Right ventricle myocardium superior (tissue), 1 donor: ENCODE measurements around the gene RNASEL. TPM values are rescaled to one million over a fixed set of nuclear protein-coding genes. Genes with fewer than 3 reads are reported as not detected.
"Not testable (repeated sequence)": the region's sequence is repeated elsewhere in the genome, so short reads cannot be mapped to it uniquely, and the experiment has no call there.

ENCODE experiments used
- ATAC-seq: fragments of 200-7000 bp; cut with Tn5 transposase; one replicate; pipeline ENCODE4 v1.9.1; 2020; ENCODE audit warnings: mild to moderate bottlenecking; ENCODE audit not compliant: poor library complexity
- DNase-seq: peaks from one replicate; pipeline ENCODE4 v3.0.0-alpha.2; 2020
- intact Hi-C: fragments of 100-400 bp; cut with DNase I; formaldehyde crosslinking; loops from one replicate; pipeline ENCODE4 v1.11.2; 2022
- total RNA-seq: library from RNA; stranded (reverse); fragmentation: NEBNext Ultra II Directional; extraction: Animal tissue kit (Norgen Biotek cat#: 25700); gene quantifications from one replicate; pipeline ENCODE4 v1.2.1, GENCODE V29; 2021
- donor health status: DM: no; HTN: yes; CAD: no; lungs with severe emphysema.

RNASEL gene
- total RNA-seq, 1 donor from 2014 or later: 3.3 TPM

GRCh38 chr1:182575540-182576149 lies 13.4 kb downstream of the RNASEL start:
- intact Hi-C loops: no loop called here
- DNase-seq (no peak), ATAC-seq (peak; percentile 55)

DNA sequence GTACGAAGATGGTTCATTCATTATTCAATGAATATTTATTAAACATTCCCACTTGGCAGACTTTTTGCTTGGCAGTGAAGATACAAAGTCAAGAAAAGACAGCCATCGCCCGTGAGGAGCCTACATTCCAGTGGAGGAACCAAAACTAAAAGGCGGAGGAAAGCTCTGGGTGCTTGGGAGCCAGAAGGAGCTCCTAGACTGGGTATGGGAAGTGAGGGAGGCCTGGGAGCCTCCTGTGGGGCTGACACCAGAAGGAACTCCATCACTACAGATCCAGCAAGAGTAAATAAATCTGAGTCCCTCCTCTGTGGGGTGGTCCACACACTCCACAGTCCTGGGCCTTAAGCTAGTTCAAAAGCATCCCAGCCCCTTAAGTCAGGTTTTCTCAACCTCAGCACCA lies 14.9 kb downstream of the RNASEL start:
- no peak for DNase-seq
- no peak for ATAC-seq
- intact Hi-C loops: no loop called here

DNA sequence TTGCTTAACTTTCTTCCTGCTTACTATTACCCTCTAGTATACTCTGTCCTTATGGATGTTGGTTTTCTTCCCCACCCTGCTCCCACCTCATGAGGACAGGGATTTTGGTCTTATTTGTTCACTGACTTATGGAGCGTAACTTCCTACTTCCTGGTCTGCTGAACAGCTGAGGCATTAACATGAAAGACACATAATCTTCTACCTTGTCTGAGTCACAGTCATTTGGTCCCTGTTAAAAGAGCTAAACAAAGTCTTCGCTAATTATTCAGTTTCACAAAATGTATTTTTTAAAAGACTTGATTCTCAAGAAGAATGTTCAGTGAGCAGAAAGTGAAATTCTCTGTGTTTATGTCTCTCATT lies 18.5 kb downstream of the RNASEL start:
- intact Hi-C loops: no loop called here
- DNase-seq: no peak
- no peak for ATAC-seq

DNA sequence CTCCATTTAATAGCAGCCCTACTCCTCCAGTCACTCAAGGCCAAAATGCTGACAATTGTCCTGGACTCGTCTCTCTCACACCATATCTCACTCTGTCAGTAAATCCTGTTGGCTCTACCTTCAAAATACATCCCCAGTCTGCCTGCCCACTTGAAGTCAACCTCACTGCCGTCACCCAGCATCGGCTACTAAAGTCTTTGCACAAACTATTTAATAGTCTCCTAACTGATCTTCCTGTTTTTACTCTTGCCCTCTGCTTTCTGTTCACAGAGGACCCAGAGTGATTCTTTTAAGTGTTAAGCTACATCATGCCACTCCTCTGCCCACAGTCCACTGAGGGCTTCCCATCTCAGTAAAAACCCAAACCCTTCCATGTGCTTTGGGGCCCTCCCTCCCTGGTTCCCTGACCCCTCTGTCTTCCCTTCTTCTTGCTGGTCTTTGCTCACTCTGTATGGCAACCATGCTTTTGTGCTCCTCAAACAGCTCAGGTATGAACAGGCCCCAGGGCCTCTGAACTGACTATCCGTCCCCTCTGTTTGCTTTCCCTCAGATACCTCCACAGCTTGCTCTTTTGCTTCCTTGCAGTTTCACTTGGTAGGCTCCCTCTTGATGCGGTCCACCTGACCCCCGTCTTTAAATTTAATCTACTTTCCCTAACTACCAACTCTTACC lies 19.0 kb downstream of the RNASEL start:
- ATAC-seq (no peak), DNase-seq (no peak)
- intact Hi-C loops: no loop called here

GRCh38 chr1:182568647-182569284 lies 20.3 kb downstream of the RNASEL start:
- no peak for ATAC-seq
- DNase-seq: no peak
- intact Hi-C loops: no loop called here

- ATAC-seq (no peak), DNase-seq (no peak)
- intact Hi-C loops: no loop called here
These were observed 21.4 kb downstream of the RNASEL start for GRCh38 chr1:182567629-182568028.

GRCh38 chr1:182565537-182565936 lies 23.5 kb downstream of the RNASEL start:
- no peak for DNase-seq
- intact Hi-C loops: no loop called here
- ATAC-seq: no peak

- intact Hi-C loops: no loop called here
- DNase-seq (no peak), ATAC-seq (no peak)
These were observed 24.6 kb downstream of the RNASEL start for GRCh38 chr1:182564406-182565004.

- DNase-seq: no peak
- no peak for ATAC-seq
- intact Hi-C loops: no loop called here
These were observed 26.0 kb downstream of the RNASEL start for GRCh38 chr1:182563095-182563494.

- DNase-seq (no peak), ATAC-seq (no peak)
- intact Hi-C loops: no loop called here
These were observed 27.6 kb downstream of the RNASEL start for GRCh38 chr1:182561456-182561855.

- intact Hi-C loops: no loop called here
- ATAC-seq (no peak), DNase-seq (no peak)
These were observed 28.6 kb downstream of the RNASEL start for GRCh38 chr1:182560392-182560984.

GRCh38 chr1:182556279-182556678 lies 32.8 kb downstream of the RNASEL start:
- DNase-seq (no peak), ATAC-seq (no peak)
- intact Hi-C loops: no loop called here

DNA sequence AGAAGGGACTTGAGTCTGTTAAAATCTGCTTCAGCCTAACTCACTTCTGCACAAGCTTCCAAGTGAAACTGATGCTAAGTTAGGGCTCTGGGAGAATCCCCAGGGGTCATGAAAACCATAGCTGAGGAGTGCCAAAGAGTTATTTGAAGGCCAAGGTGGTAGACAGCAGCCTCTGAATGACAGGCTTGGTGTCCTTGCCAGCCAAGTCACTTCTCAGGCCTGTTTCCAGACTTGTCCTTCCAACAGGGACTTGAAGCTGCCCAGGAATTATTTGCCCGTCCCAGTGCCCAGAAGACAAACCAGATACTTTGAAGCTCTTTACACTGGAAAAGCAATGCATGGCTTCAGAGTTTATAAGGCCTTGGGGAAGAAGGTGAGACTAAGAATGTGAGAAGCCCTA lies 33.6 kb downstream of the RNASEL start:
- no peak for ATAC-seq
- no peak for DNase-seq
- intact Hi-C loops: no loop called here

DNA sequence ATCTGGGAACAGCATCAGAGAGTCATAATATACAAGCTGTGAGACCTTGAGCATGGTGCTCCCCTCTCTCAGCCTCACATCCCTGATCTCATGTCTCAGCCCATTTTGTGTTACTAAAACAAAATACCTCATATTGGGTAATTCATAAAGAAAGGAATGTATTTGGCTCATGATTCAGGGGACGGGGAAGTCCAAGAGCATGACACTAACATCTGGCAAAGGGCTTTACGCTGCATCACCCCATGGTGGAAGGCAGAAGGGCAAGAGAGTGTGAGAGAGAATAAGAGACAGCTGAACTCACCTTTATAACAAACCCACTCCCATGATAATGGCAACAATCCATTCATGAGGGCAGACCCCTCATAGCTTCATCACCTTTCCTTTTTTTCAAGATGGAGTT lies 36.5 kb downstream of the RNASEL start:
- no peak for DNase-seq
- intact Hi-C loops: no loop called here
- no peak for ATAC-seq

DNA sequence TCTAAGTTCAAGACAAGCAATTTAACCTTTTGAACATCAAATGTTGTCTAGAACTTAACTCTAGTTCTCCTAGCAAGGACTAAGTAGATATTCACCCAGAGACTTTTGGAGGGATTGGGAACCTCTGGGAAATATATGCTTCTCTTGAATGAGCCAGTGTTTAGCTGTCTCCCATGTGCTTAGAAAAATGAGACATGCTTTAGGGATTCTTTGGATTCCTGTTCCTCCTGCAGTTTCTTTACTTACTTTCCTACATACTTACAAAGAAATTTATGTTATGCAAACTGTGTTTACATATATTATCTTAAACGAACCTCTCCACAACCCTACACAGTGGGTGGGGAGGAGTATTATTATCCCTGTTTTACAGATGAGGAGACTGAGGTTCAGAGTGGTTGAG lies 39.2 kb downstream of the RNASEL start:
- DNase-seq: no peak
- ATAC-seq: no peak
- intact Hi-C loops: no loop called here

- intact Hi-C loops: no loop called here
- ATAC-seq (no peak), DNase-seq (no peak)
These were observed 39.7 kb downstream of the RNASEL start for GRCh38 chr1:182549346-182549745.

DNA sequence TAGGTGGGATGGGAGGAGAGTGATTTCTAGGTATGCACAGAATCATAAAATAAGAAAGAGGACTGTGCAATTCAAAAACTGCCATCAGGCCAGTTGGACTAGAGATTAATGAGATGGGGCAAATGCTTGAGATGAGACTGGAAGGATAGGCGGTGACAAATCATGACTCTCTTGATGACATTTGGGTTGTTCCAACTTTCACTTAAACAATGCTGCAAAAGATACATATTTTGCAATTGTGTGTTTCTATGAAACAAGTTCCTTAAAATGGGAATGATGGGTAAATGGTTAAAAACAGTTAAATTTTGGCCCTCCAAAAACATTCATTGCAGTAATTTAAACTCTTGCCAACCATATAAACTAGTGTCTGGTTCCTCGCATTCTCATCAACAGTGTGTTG lies 55.2 kb downstream of the RNASEL start:
- ATAC-seq: no peak

GRCh38 chr1:182528206-182528605 lies 60.9 kb downstream of the RNASEL start:
- DNase-seq, intact Hi-C loops, ATAC-seq: not testable (repeated sequence)

More for the DNA sequence above, 55.2 kb downstream of the RNASEL start:
- intact Hi-C loops: no loop called here
- no peak for DNase-seq

DNA sequence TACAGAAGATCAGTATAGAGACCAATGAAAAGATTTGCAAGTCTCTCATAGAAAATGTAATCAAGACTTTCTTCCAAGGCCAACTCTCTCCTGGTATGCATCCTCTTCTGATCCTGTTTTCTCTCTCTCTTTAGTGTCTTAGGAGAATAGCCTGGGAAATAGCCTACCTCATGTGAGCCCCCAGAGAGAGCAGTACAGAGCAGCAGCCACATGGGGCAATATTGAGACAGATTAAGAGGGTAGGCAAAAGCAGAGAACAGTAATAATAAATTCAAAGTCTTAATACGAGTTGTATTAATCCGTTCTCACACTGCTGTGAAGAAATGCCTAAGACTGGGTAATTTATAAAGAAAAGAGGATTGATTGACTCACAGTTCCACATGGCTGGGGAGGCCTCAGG lies 61.4 kb downstream of the RNASEL start:
- no peak for DNase-seq
- intact Hi-C loops: no loop called here
- no peak for ATAC-seq

- intact Hi-C loops: no loop called here
- DNase-seq: no peak
- ATAC-seq: no peak
These were observed 63.7 kb downstream of the RNASEL start for GRCh38 chr1:182525342-182525741.
